ENCODE results near the gene THSD4. TPM values are rescaled to one million over a fixed set of nuclear protein-coding genes. Genes with fewer than 3 reads are reported as not detected.

THSD4 gene
- total RNA-seq, 1 donor: under 0.01 TPM

DNA sequence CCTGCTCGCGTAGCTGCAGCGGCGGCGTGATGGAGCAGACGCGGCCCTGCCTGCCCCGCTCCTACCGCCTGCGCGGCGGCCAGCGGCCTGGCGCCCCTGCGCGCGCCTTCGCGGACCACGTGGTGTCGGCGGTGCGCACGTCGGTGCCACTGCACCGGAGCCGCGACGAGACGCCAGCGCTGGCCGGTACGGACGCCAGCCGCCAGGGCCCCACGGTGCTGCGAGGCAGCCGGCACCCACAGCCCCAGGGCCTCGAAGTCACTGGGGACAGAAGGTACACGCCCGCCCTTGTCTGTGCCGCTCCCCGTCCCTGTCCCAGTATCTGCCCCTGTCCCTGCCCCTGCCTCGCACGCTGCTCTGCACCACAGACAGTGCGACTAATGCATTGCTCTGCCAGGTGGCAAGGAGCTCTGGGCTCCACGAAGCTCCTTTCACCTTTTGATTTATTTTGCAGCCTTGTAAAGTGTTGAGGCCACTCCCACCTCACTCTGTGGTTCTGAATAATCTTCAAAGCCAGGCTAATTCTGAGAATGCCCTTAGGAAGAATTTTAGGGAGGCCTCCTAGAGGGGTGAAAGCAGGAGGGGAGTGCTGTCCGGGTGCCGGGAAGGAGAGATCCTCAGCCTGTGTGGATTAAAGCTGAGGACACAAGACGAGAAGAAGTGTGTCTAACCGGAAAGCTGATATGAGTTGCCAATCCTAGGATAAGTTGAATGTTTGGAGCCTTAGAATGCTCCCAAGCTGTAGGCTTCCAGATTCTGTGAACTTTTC lies 100.0 kb downstream of the THSD4 start:
- no peak for DNase-seq (ENCODE audit: low read depth in 2 of 3, low spot score in 2 of 3)

DNA sequence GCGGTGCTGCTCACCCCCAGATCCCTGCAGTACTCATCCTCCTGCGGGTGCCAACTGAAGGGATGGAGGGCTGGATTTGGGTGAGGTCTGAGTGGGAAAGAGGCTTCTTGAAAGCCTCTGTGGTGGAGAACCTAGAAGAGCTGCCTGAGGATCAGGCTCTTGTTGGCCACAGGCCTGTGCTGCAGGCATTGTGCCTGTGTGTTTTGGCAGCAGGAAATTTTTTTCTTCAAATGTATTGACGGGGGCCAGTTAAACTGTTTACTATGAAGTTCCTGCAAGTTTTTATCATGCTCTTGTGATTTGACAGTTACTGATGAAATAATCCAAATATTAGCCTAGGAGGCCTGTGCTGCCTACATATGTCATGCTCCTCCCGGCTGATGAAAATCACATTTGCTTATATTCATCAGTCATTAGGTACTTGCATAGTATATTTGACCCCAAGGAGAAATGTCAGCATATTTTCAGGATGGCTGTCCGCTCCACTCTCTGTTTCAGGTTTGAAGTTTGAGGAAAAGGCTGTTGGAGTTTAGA lies 103.1 kb downstream of the THSD4 start:
- DNase-seq (ENCODE audit: low read depth in 2 of 3, low spot score in 2 of 3): no peak

DNA sequence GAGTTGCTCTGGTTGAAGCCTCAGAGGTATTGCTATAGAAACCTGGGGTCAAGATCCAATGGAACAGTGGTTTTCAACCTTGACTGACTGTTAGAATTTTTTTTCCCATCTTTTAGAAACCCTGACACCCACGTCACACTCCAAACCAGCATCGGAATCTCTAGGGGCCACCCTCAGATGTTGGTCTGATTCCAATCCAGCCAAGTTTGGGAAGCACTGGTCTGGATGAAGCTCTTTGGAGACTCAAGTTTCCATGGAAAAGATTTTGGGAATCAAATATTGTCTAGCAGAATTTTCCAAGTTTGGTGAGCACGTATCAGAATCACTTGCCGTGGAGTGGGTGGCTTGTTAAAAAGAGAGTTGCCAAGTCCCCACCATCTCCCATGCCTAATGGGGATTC lies 103.8 kb downstream of the THSD4 start:
- DNase-seq (ENCODE audit: low read depth in 2 of 3, low spot score in 2 of 3): no peak

DNA sequence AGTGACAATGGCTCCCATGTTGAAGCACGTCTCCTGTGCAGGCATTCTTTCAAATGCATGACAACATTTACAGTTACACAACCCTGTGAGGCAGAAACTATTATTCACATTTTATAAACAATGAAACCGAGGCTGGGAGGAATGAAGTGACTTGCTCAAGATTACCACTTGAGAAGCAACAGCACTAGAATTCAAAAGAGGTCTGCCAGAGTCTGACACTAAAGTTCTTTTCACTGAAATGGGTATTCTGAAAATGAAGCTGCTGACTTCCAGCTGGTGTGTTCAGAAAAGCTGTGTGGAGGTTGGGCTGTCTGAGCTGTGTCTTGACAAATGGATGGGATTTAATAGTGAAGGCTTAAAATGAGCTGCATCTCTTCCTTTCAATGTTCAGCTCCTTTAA lies 104.4 kb downstream of the THSD4 start:
- DNase-seq (ENCODE audit: low read depth in 2 of 3, low spot score in 2 of 3): no peak

DNA sequence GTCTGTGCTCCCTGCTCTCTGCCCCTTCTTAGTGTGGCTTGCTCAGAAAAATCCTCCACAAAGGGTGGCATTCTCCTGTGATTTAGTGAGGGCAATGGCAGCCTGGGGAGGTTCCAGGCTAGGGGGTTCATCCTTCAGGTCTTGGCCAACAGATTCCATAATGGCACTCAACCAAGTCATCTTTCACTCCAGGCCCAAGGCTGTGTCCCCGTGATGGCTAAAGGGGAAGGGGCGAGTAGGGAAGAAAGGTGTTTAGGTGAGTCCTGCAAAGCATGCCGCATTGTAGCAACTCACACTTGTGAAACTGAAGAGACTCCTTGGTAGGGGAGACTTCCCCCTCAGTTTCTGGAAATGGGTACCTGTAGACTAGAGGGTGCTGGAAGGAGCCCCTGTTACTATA lies 105.6 kb downstream of the THSD4 start:
- no peak for DNase-seq (ENCODE audit: low read depth in 2 of 3, low spot score in 2 of 3)

DNA sequence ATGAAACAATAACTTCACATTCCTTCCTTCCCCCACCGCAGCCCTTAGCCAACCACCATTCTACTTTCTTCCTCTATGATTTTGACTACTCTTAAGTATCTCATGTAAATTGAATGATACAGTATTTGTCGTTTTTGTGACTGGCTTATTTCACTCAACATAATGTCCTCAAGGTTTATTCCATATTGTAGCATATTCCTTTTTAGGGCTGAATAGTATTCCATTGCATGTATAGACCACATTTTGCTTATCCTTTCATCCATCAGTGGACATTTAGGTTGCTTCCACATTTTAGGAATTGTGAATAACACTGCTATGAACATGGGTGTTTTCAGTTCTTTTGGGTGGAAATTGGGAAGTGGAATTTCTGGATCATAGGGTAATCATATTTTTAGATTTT lies 106.1 kb downstream of the THSD4 start:
- no peak for DNase-seq (ENCODE audit: low read depth in 2 of 3, low spot score in 2 of 3)

DNA sequence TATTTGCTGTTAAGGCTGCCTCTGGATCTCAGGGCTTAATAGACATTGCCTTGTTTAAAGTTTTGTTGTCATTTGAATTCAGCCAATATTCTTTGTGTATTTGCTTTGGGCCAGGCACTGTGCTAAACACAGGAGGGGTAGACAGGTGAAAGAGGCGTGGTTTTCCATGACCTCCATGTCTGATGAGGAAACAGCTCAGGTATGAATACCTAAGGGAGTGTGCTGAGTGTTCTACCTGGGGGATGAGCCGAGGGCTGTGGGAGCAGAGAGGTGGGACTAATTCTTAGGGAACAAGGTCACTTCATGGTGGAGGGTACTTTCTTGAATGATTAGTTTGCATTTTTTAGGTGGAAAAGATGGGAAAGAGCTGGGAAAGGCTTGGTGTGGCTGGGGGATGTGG lies 108.2 kb downstream of the THSD4 start:
- DNase-seq (ENCODE audit: low read depth in 2 of 3, low spot score in 2 of 3): no peak

DNA sequence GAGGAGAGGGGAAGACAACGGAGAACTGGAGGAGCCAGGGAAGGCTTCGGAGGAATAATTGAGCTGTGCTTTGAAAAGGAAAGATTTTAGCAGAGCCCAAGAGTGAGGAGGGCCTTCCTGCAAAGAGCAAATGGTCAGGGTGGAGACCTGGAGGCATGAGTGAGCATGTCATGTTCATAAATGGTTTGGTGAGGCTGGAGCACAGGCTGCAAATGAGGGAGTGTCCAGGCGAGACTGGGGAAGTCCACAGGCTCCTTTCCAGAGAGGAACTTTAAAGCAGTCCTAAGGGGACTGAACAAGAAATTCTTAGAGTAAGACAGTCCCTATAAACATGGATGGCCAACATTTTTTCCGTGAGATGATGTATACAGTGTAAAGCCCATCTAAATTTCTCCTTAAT lies 108.8 kb downstream of the THSD4 start:
- DNase-seq (ENCODE audit: low read depth in 2 of 3, low spot score in 2 of 3): no peak

DNA sequence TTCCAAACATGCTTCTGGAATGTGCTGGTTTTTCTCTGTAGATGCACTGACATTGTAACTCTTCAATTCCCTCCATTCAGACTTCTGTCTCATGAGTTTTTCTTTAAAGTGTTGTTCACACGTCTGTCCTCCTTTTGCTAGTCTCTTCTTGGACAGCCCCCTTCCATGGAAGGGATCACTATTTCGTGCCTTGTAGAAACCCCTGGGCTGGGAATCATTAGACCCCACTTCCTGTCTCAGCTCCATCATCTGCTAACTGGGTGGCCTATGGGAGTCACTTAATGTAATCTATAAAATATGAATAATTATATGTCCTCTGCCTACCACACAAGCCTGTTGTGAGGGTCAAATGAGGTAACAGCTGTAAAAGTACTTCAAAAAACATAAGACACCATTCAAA lies 110.6 kb downstream of the THSD4 start:
- no peak for DNase-seq (ENCODE audit: low read depth in 2 of 3, low spot score in 2 of 3)

DNA sequence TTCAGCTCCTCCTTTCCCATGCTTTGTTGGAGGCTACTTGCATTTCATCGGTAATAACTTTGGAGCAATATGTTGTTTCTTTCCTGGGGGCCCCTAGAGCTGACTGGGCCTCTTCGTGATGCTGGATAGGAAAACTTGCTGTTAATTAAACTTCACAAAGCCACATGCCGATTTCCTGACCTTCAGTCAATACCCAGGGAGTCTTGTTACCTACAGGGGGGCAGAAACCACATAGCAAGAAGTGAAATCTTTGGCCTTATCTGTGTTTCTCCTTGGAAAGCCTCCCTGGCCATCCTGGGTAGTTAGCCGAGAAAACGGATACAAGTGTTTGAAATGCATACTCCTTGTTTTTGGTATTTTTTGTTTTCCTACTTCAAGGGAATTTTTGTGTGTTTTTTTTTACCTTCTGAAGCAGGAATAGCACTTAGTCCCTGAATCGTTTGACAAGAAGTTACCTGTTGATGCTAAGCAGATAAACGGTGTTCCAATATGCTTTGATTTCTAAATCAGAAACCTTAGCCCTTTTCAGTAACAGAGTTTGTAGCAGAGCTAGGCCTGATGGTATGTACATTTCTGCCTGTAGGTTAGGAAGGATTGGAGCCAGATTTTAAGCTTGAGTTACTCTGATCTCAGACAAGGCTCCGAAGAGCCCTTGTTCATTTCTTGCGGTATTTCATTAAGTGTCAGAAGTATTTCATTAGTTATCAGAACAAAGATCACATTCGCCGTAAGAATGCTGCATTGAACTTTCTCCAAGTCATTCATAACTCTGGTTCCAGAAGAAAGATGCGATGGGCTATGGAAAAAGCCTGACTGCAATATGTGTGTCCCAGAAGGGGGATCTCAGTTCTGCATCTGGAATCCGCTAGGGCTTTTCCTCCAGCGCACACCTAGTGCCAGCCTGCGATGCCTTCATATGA lies 111.5 kb downstream of the THSD4 start:
- DNase-seq (ENCODE audit: low read depth in 2 of 3, low spot score in 2 of 3): no peak

DNA sequence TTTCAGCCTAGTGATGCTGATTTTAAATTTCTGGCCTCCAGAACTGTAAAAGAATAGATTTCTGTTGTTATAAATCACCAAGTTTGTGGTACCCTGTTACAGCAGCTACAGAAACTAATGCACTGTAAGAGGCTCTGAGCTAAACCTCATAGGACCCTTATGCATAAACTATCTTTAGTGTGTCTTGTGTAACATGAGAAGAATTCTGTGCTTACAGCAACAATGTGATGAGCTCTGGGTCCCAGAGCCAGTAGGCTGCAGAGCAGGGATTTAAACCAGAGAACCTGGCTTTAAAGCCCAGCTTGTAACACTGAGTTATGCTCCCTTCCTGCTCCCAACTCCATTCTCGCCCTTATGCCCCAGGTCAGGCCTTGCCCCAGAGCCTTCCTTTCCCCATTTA lies 113.1 kb downstream of the THSD4 start:
- DNase-seq (ENCODE audit: low read depth in 2 of 3, low spot score in 2 of 3): no peak

DNA sequence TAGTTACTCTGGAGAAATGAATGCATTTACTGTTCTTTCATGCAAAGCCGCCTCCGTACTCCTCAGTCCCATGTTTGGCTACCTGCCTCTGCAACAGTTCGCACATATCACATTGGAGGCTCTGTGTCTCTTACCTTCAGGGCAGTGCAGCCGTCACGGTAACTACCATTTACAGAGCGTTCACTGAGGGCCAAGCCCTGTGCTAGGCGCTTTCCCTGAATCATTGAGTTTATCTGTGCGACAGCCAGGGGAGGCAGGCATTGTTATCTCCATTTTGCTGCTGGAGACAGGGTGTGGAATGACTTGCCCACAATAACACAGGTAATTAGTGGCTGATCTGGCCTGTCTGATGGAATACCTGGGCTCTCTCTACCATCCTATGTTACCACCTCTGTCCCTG lies 115.0 kb downstream of the THSD4 start:
- DNase-seq (ENCODE audit: low read depth in 2 of 3, low spot score in 2 of 3): no peak

DNA sequence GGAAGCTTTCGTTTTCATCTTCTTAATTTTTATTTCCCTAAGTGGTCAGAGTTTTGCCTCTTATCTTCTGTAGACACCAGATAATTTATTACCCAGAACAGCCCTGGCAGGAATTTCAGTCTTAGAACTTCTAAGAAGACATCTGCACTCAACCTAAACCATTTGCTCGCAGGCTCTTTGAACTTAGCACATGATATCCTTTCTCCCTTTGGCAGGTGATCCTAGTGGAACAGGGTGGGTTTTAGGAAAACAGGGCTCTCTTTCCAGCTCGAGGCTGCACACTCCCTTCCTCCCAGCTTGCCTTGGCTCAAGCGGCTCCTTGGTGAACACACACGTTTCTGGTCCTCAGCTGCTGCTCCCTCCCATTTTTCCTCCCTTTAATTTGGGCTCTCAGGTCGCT lies 116.5 kb downstream of the THSD4 start:
- no peak for DNase-seq (ENCODE audit: low read depth in 2 of 3, low spot score in 2 of 3)

DNA sequence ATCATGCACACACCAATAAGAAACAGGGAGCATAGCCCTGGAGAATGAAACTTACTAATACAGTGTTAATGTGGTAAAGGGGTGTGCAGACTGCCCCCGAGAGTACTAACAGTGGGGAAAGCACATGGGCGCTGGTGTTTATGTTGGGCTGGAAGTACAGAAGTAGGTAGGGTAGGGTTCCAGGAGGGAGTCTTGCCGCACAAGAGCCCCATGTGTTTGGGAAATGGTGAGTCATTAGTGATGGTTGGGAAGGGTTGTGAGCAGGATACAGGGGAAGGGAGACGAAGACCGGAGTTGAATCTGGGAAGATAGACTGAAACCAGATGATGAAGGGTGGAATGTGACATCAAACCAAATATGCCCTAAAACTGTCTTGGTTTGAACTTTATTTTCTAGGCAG lies 117.1 kb downstream of the THSD4 start:
- no peak for DNase-seq (ENCODE audit: low read depth in 2 of 3, low spot score in 2 of 3)

DNA sequence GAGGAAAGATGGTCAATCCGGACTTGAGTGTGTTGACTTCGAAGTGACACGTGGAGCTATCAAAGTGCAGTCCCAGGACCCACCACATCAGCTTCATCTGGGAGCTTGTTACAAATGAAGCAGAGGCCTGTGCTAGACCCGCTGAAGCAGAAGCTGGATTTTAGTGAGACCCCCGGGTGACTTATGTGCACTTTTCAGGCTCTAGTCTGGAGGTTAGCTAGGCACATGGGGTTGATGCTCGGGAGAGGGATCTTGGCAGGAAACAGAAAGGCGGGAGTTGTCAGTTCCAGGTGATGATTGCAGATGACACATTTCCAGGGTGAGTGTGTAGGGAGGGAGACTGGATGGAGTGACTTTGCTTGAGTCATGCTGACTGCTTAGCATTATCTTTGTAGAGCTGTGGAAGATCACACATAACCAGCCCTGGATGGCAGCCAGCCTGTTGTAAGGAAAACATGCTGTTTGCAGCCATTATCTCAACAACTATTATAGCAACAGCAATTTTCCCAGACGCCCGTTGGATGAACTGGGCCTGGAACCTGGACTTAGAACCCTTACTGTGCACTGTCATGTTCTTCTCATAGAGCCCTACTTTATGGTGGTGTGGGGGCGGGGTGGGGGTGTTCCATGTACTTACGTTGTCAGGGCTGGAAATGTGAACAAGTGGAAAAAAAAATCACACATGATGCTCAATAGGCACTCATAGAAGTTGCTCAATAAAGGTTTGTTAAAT lies 122.4 kb downstream of the THSD4 start:
- no peak for DNase-seq (ENCODE audit: low read depth in 2 of 3, low spot score in 2 of 3)

DNA sequence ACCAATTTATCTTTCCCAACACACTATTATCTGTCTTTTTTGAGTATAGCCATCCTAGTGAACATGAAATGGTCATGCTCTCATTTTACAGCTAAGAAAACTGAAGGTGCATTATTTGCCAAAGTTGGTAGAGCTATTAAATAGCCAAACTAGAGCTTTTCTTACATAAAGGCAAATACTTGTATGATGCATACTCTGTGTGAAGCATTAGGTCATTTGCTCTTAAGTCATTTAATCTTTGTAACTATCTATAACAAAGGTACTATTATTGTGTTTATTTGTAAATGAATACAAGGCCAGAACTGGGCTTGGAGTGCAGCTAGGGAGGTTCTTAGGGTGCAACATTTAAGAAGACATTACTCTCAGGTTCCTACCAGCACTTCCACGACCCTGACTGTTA lies 123.7 kb downstream of the THSD4 start:
- DNase-seq (ENCODE audit: low read depth in 2 of 3, low spot score in 2 of 3): no peak

DNA sequence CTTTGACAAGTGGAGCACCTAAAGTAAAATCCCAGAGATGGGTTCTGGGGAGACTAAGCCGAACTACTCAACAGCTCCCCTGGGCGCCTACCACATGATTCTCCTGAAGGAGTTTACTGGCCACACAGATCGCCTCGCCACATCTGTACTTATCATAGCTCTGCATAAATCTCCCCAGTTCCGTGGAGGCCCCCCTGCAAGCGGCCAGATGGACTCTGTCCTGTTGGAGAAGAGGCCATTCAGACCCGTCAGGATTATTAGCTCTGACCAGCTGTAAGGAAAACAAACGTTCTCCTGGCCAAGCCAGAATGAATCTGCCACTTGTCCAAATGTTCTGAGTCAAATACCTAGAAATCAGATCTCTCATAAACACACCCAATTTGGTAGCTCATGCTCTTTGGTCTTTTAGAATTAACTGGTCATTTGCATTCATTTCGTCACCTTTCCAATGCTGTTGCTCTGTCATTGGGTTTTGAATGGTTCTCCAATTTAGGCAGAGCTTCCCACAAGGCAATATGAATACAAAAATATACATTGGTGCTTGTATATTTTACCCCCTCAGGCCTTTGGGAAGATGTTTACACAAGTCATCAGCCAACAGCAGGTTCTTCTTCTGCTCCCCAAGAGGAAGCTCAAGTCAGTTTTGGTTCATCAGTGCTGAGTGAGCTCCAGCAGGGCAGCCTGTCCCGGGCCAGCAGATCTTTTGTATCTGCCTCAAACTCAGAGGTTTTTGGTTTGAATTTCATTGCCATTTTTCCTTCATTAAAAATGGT lies 124.5 kb downstream of the THSD4 start:
- DNase-seq (ENCODE audit: low read depth in 2 of 3, low spot score in 2 of 3): no peak

DNA sequence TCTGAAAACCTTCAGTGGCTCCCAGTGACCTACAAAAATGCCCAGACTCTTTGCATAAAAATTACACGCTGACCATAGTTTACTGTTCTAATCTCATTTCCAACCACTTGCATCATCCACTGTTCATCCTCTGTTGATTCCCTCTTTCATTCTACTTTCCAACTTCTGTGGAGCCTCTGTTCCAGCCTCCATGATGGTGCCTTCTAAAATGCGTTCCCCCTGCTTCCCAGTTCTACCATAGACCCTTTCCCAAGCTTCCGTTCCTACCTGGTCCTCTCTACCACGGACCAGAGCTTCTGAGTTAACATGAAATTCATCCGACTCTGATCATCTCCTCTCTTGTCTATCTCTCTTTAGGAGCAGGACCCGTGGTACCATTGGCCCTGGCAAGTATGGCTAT lies 127.0 kb downstream of the THSD4 start:
- no peak for DNase-seq (ENCODE audit: low read depth in 2 of 3, low spot score in 2 of 3)

DNA sequence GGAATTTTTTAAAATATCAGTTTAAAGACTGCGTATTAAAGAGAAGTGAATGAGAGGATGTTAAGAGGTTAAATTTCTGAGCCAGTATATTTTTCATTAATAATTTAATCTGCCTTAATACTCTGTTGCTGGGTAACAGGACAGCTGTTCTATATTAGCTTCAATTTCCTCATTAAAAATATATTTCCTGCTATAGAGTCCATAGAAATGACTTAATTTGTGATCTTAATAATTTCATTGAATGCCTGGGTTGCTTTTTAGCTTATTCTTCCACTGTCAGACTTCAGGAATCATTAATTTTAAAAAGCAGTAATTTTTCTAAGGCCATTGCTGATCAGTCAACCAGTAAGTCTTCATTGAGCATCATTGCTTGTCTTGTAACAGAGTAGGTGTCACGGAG lies 129.0 kb downstream of the THSD4 start:
- no peak for DNase-seq (ENCODE audit: low read depth in 2 of 3, low spot score in 2 of 3)

DNA sequence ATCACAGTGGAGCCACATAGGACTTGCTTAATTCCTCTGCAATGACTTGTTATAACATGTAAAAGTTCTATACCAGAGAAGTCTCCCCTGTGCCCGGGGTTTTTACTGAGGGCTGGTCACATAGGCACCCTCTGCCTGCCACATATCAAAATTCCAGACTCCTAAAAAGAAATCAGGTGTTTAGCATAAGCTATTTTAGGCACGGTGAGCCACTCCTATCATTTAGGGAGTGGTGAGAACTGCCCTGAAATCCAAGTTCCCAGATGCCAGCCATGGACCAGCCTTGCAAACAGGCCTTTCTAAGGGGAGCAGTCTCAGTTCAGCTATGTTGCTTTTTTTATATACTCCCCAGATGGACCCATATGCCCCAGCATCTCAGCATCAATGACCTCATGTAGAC lies 130.3 kb downstream of the THSD4 start:
- no peak for DNase-seq (ENCODE audit: low read depth in 2 of 3, low spot score in 2 of 3)

Data from hematopoietic multipotent progenitor cell (in vitro differentiated cells).